Measurements from ENCODE around the gene ST8SIA6. TPM values are rescaled to one million over a fixed set of nuclear protein-coding genes. Genes with fewer than 3 reads are reported as not detected.

The ST8SIA6 gene
- total and polyA plus RNA-seq, 9 of the 15 experiments (the other 6 are each of a cell fraction or from before 2014, with no cell fraction given), result 0.69 to 6.7 (median 5.0) TPM

DNA sequence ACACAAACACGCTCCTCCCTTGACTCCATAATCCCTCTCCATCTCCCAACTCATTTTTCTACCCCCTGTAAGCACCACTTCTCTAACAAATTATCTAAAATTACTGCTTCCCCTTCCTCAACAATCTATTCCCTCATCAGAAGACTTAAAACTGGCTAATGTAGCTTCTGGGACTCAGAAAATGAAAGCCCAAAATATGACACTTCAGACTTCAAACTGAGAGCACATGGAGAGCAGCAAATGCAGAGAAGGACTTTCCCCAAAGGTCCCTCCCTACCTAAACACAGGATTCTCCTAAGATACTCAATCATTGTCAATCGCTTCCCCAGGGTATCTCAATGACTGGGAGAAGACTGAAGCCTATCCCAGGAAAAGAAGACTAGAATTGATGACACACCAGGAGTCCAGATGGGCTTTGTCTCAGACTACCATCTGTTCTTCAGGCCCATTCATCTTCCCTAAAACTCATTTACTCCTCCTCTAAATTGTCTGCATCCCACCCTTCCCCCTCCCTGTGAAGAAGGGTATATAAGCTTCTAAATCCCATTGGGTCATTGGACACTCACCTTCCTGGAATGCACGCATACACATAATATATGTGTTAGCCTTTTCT is 39.2 kb downstream of the ST8SIA6 start (continued):
- TF ChIP-seq, protein P1, sequence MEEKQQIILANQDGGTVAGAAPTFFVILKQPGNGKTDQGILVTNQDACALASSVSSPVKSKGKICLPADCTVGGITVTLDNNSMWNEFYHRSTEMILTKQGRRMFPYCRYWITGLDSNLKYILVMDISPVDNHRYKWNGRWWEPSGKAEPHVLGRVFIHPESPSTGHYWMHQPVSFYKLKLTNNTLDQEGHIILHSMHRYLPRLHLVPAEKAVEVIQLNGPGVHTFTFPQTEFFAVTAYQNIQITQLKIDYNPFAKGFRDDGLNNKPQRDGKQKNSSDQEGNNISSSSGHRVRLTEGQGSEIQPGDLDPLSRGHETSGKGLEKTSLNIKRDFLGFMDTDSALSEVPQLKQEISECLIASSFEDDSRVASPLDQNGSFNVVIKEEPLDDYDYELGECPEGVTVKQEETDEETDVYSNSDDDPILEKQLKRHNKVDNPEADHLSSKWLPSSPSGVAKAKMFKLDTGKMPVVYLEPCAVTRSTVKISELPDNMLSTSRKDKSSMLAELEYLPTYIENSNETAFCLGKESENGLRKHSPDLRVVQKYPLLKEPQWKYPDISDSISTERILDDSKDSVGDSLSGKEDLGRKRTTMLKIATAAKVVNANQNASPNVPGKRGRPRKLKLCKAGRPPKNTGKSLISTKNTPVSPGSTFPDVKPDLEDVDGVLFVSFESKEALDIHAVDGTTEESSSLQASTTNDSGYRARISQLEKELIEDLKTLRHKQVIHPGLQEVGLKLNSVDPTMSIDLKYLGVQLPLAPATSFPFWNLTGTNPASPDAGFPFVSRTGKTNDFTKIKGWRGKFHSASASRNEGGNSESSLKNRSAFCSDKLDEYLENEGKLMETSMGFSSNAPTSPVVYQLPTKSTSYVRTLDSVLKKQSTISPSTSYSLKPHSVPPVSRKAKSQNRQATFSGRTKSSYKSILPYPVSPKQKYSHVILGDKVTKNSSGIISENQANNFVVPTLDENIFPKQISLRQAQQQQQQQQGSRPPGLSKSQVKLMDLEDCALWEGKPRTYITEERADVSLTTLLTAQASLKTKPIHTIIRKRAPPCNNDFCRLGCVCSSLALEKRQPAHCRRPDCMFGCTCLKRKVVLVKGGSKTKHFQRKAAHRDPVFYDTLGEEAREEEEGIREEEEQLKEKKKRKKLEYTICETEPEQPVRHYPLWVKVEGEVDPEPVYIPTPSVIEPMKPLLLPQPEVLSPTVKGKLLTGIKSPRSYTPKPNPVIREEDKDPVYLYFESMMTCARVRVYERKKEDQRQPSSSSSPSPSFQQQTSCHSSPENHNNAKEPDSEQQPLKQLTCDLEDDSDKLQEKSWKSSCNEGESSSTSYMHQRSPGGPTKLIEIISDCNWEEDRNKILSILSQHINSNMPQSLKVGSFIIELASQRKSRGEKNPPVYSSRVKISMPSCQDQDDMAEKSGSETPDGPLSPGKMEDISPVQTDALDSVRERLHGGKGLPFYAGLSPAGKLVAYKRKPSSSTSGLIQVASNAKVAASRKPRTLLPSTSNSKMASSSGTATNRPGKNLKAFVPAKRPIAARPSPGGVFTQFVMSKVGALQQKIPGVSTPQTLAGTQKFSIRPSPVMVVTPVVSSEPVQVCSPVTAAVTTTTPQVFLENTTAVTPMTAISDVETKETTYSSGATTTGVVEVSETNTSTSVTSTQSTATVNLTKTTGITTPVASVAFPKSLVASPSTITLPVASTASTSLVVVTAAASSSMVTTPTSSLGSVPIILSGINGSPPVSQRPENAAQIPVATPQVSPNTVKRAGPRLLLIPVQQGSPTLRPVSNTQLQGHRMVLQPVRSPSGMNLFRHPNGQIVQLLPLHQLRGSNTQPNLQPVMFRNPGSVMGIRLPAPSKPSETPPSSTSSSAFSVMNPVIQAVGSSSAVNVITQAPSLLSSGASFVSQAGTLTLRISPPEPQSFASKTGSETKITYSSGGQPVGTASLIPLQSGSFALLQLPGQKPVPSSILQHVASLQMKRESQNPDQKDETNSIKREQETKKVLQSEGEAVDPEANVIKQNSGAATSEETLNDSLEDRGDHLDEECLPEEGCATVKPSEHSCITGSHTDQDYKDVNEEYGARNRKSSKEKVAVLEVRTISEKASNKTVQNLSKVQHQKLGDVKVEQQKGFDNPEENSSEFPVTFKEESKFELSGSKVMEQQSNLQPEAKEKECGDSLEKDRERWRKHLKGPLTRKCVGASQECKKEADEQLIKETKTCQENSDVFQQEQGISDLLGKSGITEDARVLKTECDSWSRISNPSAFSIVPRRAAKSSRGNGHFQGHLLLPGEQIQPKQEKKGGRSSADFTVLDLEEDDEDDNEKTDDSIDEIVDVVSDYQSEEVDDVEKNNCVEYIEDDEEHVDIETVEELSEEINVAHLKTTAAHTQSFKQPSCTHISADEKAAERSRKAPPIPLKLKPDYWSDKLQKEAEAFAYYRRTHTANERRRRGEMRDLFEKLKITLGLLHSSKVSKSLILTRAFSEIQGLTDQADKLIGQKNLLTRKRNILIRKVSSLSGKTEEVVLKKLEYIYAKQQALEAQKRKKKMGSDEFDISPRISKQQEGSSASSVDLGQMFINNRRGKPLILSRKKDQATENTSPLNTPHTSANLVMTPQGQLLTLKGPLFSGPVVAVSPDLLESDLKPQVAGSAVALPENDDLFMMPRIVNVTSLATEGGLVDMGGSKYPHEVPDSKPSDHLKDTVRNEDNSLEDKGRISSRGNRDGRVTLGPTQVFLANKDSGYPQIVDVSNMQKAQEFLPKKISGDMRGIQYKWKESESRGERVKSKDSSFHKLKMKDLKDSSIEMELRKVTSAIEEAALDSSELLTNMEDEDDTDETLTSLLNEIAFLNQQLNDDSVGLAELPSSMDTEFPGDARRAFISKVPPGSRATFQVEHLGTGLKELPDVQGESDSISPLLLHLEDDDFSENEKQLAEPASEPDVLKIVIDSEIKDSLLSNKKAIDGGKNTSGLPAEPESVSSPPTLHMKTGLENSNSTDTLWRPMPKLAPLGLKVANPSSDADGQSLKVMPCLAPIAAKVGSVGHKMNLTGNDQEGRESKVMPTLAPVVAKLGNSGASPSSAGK (IDR thresholded peaks at IDR 0.05), result peak; percentile 75
- TF ChIP-seq NCOA6 (IDR thresholded peaks at IDR 0.05), result no peak
- TF ChIP-seq, protein P2, sequence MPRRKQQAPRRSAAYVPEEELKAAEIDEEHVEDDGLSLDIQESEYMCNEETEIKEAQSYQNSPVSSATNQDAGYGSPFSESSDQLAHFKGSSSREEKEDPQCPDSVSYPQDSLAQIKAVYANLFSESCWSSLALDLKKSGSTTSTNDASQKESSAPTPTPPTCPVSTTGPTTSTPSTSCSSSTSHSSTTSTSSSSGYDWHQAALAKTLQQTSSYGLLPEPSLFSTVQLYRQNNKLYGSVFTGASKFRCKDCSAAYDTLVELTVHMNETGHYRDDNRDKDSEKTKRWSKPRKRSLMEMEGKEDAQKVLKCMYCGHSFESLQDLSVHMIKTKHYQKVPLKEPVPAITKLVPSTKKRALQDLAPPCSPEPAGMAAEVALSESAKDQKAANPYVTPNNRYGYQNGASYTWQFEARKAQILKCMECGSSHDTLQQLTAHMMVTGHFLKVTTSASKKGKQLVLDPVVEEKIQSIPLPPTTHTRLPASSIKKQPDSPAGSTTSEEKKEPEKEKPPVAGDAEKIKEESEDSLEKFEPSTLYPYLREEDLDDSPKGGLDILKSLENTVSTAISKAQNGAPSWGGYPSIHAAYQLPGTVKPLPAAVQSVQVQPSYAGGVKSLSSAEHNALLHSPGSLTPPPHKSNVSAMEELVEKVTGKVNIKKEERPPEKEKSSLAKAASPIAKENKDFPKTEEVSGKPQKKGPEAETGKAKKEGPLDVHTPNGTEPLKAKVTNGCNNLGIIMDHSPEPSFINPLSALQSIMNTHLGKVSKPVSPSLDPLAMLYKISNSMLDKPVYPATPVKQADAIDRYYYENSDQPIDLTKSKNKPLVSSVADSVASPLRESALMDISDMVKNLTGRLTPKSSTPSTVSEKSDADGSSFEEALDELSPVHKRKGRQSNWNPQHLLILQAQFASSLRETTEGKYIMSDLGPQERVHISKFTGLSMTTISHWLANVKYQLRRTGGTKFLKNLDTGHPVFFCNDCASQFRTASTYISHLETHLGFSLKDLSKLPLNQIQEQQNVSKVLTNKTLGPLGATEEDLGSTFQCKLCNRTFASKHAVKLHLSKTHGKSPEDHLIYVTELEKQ (CRISPR knock-in tag; IDR thresholded peaks at IDR 0.05), result no peak
- TF ChIP-seq ARID2 (IDR thresholded peaks at IDR 0.05), result no peak
- TF ChIP-seq ZNF311 (CRISPR knock-in tag; IDR thresholded peaks at IDR 0.05), result 0 out of 2 replicates have a peak, but pooled peaks have one; percentile 11
- TF ChIP-seq ERF (CRISPR knock-in tag; IDR thresholded peaks at IDR 0.05), result no peak
- TF ChIP-seq NR2C1 (IDR thresholded peaks at IDR 0.05), result no peak
- TF ChIP-seq NR2C1 (tag; IDR thresholded peaks at IDR 0.05), result no peak
- no peak for TF ChIP-seq ZNF224 (CRISPR knock-in tag; IDR thresholded peaks at IDR 0.05)
- TF ChIP-seq, protein P3, sequence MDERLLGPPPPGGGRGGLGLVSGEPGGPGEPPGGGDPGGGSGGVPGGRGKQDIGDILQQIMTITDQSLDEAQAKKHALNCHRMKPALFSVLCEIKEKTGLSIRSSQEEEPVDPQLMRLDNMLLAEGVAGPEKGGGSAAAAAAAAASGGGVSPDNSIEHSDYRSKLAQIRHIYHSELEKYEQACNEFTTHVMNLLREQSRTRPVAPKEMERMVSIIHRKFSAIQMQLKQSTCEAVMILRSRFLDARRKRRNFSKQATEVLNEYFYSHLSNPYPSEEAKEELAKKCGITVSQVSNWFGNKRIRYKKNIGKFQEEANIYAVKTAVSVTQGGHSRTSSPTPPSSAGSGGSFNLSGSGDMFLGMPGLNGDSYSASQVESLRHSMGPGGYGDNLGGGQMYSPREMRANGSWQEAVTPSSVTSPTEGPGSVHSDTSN (CRISPR knock-in tag; IDR thresholded peaks at IDR 0.05; ENCODE audit: low read depth), result no peak
- TF ChIP-seq, protein P3 (tag; conservative IDR thresholded peaks at IDR 0.05; ENCODE audit: low read depth), result peak; percentile 28; the same call in 1 of the 2 replicates

Measured in K562 (cell line).